NCI-H2081 (cell line): ENCODE results near the gene USP15.

Source experiments
- DNase-seq, 2 experiments: peaks; one replicate each; lab custom pipeline; 2025; lab: John Stamatoyannopoulos, UW

Gene USP15

GRCh38 chr12:62282057-62282774 lies 22.0 kb downstream of the USP15 start:
- DNase-seq, result no peak

DNA sequence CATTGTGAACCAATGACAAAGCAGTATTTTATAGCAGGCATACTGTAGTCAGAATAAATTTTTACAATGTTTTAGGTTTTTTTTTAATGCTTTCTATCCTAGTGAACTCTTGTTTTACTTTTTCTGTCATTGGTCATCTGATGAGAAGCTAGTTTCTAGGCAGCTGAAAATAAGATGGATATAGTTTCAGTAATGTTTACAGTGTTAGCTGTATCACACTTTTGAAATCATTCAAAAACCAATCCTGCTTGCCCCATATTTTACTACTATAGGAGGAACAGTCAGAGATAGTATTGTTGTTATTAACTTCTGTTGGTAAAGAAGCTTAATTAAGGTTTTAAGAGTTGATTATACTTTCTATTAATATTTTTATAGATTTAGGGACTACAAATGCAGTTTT lies 24.5 kb downstream of the USP15 start:
- no peak for DNase-seq

GRCh38 chr12:62285284-62285683 lies 25.1 kb downstream of the USP15 start:
- no peak for DNase-seq

- DNase-seq, result no peak
Measured at GRCh38 chr12:62288328-62288727, 28.1 kb downstream of the USP15 start.

GRCh38 chr12:62290846-62291245 lies 30.6 kb downstream of the USP15 start:
- DNase-seq, result no peak

DNA sequence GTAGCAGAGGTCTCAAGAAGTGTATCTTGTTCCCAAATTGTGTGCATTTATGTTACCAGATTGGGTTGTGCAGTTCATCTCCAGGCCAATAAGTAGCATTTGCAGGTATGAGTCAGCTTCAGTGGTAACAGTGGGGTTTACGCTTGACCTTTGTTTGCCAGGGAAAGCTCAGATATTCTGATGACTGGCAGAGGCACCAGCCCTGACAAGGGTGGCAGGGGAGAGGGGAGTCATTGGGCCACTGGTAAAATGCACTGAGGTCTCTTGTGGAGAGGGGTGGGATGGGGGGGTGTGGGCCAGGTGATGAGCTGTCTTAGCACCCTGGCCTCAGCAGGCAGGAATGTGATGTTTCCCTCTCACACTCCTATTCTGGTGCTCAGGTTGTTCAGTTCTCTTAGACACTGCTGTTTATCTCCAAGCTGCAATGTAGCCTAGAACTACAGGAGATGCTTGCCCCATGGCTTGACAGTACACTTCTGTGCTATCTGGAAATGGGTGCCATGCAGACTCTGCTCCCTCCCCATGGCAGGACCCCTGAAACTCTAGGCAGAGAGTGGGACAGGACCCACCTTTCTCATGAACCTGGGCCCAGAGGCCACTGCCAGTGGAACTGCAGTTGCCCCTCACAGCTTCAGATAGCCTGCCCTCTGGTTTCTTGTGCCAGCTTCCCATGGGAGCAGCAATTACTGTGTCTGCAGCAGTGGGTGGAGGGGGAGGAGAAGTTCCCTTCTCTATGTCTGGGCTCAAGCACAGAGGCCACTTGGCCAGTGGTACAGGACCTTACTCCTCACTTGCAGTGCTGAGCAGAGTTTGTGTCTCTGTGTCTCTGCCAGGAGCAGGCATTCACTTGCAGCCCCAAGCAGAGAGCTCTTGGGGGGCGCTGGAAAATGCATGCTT lies 31.9 kb downstream of the USP15 start:
- no peak for DNase-seq

- no peak for DNase-seq
Measured at GRCh38 chr12:62292761-62293344, 32.6 kb downstream of the USP15 start.

DNA sequence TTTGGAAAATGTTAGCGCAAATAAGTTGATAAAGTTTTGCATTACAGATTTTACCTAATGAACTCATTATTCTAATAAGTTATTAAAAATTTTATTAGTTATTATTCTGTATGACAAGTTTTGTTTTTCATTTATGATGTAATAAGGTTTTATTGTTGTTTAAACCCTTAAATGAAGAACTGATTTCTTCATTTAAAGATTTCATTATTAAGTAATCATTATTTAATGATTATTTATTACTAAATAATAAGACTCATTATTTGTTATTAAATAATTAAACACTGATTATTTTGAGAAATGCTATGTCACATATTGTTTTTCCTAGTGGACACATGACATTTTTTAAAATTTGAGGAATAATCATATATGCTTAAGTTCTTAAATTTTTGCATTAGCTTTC lies 34.2 kb downstream of the USP15 start:
- DNase-seq, result no peak

- no peak for DNase-seq
Measured at GRCh38 chr12:62296001-62296400, 35.8 kb downstream of the USP15 start.

DNA sequence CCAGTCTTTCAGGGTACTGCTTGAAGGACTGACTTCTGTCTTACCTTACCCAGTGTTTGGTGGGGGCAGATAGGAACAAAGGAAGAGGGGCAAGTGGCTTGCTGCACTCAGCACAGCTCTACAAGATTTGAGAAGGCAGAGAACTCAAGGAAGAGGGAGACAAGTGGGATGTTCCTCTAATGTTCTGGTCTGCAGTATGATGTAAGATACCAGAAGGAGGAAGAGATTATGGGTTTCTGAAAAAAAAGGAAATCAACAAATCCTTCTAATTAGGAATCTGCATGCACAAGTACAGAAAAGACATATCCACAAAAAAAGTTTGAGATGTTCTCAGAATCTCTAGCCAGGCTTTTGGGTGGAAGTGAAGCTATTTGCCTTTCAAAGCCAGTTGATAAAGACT lies 37.1 kb downstream of the USP15 start:
- DNase-seq, result no peak

DNA sequence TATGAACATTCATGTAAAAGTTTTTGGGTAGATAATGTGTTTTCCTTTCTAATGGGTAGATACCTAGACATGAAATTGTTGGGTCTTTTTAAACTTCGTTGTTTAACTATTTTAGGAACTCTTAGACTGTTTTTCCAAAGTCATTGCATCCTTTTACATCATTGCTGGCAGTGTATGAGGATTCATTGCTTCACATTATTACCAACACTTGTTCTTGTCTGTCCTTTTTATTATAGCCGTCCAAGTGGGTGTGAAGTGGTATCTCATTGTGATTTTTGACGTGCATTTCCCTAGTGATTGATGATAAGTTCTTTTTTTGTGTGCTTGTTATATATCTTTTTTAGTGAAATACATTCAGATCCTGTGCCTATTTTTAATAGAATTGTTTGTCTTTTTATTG lies 39.4 kb downstream of the USP15 start:
- no peak for DNase-seq

- DNase-seq, result no peak
Measured at GRCh38 chr12:62301080-62301798, 41.0 kb downstream of the USP15 start.

DNA sequence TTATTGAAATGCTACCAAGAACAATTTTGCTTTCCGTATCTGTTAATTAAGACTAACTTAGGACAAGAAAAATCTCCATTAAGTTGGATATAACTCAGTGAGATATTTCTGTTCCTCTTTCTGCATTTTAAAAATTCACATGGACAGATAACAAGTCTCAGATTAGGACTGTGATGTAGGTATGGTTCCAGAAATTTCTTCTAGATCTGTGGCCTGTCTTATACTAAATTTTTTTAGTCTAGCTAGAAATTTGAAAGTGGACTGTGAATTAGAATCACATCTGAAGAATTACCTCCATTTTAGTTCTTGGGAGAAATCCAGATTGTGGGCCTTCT lies 41.6 kb downstream of the USP15 start:
- no peak for DNase-seq

GRCh38 chr12:62304560-62304959 lies 44.4 kb downstream of the USP15 start:
- DNase-seq, result no peak

DNA sequence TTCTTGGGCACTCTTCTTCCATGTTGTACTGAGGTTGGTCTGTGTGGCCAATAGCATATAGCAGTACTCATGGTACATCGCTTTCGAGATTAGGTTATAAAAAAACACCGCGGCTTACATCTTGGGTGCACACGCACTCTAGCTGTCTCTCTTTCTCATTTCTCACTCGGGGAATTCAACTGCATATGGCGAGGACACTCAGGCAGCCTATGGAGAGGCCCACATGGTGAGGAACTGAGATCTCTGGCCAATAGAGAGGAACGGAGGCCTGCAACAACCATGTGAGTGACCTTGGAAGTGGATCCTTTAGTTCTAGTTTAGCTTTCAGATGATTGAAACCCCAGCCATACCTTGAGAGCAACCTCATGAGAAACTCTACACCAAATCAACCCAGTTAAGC lies 45.6 kb downstream of the USP15 start:
- DNase-seq, result no peak

DNA sequence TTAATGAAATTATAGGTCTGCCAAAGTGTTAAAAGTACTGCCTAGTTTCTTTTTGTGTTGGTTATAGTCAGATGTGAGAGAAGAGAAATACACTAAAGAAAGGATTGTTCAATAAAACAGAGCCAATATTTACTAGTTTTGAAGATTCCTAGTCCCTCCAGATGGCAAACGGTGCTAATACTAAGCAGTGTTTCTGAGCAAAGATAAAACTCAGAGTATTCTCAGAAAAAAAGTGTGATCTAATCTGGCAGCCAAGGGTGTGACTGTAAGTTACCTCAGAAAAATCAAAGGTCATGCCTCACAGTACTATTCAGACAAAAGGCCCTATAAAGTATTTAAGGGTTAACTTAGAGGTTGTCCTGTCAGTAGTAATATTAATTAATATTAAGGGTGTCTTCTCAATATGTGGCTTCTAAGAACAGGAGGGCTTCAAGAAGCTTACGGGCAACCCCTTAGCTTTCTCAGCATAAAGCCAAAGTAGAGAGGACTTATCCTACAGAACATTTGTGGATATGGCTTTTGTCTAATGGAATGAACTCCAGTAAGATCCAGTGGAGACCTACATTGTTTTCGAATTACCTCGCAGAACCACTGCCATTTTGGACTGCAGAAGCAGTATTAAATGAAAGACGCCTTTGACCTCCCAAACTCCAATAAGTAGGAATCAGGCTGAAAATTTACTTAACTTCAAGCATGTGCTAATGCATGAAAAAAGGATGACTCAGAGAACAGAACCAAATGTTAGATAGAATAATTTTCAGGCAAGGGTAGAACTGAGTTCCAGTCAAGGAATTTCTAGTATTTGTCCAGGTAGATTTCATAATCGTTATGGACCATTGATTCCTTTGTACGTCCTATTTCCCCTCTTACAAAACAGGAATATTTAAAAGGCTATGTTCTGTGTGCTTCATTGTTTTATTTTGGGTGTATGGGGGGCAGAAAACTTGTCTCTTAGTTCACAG lies 46.6 kb downstream of the USP15 start:
- no peak for DNase-seq

- no peak for DNase-seq
Measured at GRCh38 chr12:62308201-62308600, 48.0 kb downstream of the USP15 start.

DNA sequence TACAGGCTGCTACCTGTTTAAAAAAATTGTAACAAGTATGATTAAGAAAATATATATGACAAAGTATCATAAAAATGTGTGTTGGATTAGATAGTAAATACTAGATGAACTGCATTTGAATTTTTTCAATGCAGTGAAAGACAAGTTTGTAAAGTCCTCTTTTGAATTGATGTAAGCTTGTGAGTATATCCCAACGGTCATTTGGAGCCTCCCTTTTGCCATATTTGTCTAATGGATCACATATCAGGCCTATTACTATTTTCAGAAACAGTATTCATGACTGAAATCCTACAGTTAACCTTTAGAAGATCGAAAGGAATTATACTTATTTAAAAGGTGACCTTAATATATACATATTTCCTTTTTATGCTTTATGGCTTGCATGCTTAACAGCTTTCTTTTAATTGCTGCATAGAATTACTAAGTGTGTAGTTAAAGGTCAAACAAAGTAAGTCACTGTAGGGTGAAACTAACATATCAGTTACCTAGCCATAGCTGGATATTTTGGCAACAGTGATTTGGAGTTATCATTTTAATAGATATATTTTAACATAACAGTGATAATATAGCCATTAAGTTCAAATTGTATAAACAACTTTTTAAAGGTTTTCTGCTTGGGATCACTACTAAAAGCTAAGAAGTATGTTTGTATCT lies 53.6 kb downstream of the USP15 start:
- no peak for DNase-seq

DNA sequence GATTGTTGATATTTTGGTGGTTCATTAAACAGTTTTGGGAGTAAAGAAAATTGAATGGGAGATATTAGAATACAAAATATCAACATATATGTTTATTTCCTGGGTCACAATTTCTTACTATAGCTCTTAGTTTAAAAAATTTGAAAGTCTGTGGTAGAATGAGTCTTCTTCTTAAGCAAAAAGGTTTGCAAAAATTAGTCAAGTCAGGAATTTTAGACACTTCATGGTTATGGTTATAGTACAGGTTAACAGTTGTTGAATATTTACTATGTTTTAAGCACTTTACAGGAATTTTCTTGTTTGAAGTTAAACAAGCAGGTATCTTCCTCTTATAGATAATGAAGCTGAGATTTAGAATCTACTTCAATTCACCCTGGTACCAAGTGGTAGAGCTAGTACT lies 56.8 kb downstream of the USP15 start:
- DNase-seq, result no peak

GRCh38 chr12:62319058-62319457 lies 58.9 kb downstream of the USP15 start:
- DNase-seq, result no peak

GRCh38 chr12:62320054-62320453 lies 59.9 kb downstream of the USP15 start:
- no peak for DNase-seq
